Measurements from ENCODE around the gene GLB1L.
A peak's percentile ranks its signal among the peaks of the same experiment; 100 is the strongest.

GLB1L gene

DNA sequence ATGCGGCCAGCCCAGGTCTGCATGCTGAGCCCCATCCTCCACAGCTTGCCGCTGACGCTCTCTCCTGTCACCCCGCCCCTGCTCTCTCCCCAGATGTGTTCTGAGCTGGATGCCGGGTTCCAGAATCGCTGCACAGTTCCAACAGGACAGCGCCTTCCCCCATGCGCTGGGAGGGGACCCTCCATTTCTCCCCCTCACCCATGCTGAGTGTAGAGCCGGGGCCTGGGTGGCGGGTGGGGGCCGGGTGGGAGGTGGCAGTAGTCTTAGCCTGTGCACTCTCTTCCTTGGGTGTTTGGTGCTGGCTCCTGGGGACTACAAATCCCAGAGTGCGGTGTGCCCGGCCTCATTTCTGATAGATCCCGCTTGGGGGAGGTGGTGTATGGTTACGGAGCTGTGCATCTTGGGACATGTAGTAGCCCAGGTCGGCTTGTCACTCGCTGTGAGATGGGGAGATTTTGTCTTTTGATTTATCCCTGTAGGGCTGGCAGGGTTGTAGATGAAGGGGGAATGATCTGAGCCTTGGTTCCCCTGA is 40.7 kb upstream of the GLB1L start:
- DNase-seq (ENCODE audit: low read depth), result peak; percentile 83
- H3K4me3 ChIP-seq (ENCODE audit: low read length), result no peak overlapping the region
- TF ChIP-seq, protein P1, sequence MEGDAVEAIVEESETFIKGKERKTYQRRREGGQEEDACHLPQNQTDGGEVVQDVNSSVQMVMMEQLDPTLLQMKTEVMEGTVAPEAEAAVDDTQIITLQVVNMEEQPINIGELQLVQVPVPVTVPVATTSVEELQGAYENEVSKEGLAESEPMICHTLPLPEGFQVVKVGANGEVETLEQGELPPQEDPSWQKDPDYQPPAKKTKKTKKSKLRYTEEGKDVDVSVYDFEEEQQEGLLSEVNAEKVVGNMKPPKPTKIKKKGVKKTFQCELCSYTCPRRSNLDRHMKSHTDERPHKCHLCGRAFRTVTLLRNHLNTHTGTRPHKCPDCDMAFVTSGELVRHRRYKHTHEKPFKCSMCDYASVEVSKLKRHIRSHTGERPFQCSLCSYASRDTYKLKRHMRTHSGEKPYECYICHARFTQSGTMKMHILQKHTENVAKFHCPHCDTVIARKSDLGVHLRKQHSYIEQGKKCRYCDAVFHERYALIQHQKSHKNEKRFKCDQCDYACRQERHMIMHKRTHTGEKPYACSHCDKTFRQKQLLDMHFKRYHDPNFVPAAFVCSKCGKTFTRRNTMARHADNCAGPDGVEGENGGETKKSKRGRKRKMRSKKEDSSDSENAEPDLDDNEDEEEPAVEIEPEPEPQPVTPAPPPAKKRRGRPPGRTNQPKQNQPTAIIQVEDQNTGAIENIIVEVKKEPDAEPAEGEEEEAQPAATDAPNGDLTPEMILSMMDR (IDR thresholded peaks at IDR 0.05; ENCODE audit: insufficient read depth, low read depth, low read length, missing control alignments), result no peak

DNA sequence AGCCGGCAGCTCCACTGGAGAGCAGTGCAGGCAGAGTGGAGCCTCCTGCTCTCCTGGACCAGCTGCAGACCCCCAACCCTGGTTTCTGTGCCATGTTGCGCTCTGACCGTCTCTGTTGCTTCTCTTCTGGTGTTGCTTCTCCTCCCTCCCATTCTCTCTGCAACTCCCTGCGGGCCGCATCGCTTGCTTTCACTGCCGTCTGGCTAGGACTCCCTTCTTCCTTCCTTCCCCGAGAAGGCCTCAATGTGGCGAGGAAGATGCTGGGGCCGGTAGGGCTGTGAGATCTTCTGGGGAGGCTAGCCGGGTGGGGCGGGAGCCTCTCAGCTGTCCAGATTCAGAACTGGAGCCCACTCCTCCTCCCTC is 40.1 kb upstream of the GLB1L start:
- TF ChIP-seq, protein P1 (IDR thresholded peaks at IDR 0.05; ENCODE audit: insufficient read depth, low read depth, low read length, missing control alignments), result no peak
- H3K4me3 ChIP-seq (ENCODE audit: low read length), result no peak overlapping the region
- DNase-seq (ENCODE audit: low read depth), result no peak

DNA sequence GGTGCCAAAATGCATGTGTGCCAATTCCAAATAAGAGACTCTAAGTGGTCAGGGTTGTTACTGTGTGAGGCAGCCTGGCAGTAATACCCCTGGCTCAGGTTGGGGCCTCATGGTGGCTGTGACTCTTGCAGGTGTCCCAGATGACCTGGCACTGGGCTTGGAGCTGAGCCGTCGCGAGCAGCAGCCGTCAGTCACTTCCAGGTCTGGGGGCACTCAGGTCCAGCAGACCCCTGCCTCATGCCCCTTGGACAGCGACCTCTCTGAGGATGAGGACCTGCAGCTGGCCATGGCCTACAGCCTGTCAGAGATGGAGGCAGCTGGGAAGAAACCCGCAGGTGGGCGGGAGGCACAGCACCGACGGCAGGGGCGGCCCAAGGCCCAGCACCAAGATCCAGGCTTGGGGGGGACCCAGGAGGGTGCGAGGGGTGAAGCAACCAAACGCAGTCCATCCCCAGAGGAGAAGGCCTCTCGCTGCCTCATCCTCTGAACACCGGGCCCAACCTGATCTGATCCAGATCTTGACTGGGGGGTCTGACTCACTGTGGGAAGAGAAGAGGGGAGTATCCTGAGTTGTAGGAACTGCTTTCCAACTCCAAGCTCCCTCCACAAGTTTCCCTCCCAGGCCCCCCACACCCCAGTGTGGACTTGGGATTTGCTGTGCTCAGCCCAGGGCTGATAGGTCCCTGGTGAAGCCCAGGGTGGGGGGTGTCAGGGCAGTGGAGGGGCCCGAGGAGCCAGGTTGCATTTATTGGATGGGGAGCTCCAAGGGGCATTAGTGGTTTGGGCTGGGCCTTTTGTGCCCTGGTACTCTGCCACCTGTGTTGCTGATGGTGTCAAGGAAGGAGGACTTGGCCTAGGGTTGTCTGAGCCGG is 39.5 kb upstream of the GLB1L start:
- no peak overlapping the region for H3K4me3 ChIP-seq (ENCODE audit: low read length)
- no peak for DNase-seq (ENCODE audit: low read depth)

DNA sequence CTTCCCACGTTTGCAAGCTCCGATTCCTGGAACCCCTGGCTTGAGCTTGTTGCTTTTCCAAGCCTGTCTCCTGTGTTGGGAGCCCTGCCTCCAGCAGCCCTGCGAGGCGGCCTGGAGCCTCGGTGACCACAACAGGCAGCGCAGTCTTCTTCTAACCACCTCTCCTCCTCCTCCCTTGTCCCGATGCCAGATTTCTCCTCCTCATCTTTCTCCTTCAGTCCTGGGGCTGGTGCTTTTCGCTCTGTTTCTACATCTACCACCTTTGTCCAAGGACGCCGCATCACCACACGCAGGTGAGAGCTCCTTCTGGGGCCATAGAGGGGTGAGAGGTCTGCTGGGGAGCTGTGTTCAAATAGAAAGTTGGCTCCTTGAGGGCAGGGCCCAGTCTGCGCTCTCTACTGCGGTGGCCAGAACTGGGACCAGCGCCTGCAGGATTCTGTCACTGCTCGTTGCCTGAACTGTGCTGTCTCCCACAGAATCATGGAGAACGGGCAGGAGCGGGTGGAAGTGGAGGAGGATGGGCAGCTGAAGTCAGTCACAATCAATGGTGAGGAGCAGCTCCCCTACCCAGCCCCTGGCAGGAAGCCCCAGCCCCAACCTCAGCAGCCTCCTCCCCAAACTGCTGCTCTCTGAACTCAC is 37.8 kb upstream of the GLB1L start:
- no peak overlapping the region for H3K4me3 ChIP-seq (ENCODE audit: low read length)
- DNase-seq (ENCODE audit: low read depth), result no peak
- TF ChIP-seq, protein P1 (IDR thresholded peaks at IDR 0.05; ENCODE audit: insufficient read depth, low read depth, low read length, missing control alignments), result no peak

More for the DNA sequence above, 39.5 kb upstream of the GLB1L start:
- TF ChIP-seq, protein P1 (IDR thresholded peaks at IDR 0.05; ENCODE audit: insufficient read depth, low read depth, low read length, missing control alignments), result no peak

DNA sequence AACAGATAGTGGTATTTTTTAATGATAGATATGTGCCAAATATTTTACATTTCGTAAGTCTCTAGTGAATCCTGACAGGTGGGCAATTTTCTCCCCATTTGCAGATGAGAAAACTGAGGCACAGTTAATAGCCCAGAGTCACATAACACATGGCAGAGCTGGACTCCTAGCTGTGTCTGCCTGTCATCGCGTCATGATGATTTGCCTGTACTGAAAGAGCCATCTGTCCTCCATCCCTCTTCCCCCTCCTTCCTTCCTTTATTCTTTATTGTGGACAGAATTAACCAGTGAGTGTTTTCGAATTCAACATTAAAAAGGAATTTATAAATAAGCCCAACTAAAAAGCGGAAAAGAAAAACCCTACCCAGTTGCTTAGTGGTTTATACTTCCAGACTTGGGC is 37.1 kb upstream of the GLB1L start:
- TF ChIP-seq, protein P1 (IDR thresholded peaks at IDR 0.05; ENCODE audit: insufficient read depth, low read depth, low read length, missing control alignments), result no peak
- DNase-seq (ENCODE audit: low read depth), result no peak
- no peak overlapping the region for H3K4me3 ChIP-seq (ENCODE audit: low read length)

DNA sequence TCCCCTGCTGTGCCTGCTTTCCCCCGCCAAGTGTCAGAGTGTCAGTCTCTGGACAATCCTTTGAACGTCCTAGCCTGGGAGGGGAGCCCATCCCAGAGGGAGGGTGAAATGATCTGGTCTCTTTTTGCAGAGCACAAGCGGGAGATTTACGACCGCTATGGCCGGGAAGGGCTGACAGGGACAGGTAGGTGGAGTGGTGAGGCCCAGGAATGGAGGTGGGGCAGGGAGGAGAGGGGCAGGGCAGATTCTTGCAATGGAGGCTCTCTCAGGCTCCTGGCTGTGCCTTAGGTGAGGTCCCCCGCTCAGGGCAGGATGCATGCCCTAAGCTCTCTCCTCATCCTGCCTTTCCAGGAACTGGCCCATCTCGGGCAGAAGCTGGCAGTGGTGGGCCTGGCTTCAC is 36.3 kb upstream of the GLB1L start:
- TF ChIP-seq, protein P1 (IDR thresholded peaks at IDR 0.05; ENCODE audit: insufficient read depth, low read depth, low read length, missing control alignments), result no peak
- no peak overlapping the region for H3K4me3 ChIP-seq (ENCODE audit: low read length)
- no peak for DNase-seq (ENCODE audit: low read depth)
